ENCODE results near the gene ATP8A2.
"Not testable (repeated sequence)": the region's sequence is repeated elsewhere in the genome, so short reads cannot be mapped to it uniquely, and the experiment has no call there.

The ATP8A2 gene

DNA sequence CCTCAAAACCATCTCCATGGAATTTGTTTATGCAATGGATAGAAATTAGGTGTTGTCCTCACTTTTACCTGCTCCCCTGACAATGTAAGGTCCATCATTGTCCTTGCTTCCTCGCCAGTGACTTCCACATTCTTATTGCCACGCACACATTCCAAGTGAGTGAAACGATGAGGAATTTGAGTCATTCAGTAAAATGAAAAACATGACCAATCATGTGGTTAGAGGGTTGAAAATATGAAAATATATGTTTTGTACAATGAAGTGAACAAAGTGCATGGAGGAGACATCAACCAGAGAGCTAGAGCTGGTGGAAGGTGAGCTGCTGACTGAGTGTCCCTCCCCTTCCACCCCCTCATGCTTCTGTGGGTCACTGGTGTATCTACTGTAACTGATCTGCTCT, 91.7 kb downstream of the ATP8A2 start:
- DNase-seq (ENCODE audit: low read depth in 3 of 3) = no peak

DNA sequence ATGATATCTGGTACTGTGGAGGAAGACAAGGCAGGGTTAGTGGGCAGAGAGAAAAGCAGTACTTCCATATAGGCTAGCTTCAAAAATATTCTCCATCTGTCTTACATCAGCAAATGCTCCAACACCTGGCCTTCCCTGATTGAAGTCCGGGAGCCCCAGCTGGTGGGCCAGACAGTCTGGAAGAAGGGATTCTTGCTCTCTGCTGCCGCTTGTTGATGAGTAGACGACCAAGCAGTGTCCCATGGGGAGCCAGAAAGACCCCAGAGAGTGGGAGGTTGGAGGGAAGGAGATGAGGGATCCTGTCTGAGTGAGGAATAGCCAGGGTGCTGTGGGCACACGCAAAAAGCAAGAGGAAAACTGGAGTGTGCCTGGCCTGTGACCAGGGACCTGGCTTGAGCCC, 95.1 kb downstream of the ATP8A2 start:
- DNase-seq (ENCODE audit: low read depth in 3 of 3) = no peak

DNA sequence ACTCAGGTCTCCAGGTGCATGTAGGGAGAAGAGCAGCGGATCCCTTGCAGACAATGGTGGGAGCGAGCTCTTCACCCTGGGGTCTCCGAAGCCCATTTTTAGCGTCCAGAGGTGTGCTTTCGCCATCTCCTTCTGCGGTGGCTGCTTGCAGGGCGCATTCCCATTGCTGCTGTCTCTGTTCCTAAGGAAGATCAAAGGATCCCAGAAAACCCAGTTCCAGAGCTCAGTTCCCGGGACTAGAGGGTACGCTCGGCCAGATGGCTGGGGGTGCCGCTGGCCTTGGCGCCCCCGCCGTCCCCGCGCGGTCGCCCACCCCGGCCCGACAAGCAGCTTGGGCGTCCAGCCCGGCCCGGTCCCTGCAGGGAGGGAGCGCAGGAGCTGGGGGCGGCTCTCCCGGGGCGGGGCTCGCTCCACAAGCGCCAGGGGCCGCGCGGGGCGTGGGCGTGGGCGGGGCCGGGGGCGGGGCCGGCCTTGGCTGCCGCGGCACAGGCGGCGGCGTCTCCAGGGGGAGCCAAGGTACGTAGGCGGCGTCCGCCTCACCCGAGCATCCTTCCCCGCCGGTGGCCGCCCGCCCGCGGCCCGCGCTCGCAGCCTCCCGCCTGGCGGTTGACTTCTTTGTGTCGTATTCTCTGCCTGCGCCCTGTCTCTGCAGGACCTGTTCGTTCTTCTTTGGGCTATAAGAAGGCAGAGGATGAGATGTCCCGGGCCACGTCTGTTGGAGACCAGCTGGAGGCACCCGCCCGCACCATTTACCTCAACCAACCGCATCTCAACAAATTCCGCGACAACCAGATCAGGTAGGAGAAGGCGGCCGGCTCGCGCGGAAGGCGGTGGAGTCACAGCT, 96.8 kb downstream of the ATP8A2 start:
- no peak for DNase-seq (ENCODE audit: low read depth in 3 of 3)

DNA sequence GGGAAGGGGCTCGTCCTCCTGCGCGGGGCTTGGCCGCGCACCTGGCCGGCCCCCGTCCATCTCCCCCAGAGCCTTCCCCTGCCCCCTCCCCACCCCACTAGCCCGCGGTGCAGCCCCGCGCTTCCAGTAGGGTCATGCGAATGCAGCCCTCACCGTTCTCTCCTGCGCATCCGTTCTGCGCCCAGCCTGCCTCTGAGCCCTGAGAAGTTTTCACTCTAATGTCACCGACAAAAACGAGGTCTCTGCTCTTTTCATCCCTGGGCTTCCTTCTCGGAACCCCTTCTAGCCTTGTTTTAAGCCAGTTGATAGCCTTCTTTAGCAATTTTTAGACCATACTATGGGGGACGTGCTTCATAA, 97.4 kb downstream of the ATP8A2 start:
- no peak for DNase-seq (ENCODE audit: low read depth in 3 of 3)

DNA sequence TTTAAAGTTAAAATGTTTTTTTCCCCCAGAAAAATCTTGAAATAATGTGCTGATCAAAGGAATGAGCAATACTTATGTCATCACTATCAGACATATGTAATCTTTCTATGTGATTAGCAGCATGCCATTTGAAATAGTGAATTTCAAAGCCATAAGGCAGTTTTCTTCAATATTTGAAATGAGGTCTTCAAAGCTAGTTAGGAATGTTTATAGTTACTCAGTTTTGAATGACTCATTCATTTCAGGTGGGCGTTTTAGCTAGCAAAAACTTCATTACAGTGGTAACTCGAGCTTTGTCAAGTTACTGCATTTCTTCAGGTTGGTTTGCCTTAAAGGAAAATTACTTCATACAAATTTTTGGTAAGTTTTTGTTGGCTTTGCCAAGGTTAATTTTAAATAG, 102.1 kb downstream of the ATP8A2 start:
- no peak for DNase-seq (ENCODE audit: low read depth in 3 of 3)

DNA sequence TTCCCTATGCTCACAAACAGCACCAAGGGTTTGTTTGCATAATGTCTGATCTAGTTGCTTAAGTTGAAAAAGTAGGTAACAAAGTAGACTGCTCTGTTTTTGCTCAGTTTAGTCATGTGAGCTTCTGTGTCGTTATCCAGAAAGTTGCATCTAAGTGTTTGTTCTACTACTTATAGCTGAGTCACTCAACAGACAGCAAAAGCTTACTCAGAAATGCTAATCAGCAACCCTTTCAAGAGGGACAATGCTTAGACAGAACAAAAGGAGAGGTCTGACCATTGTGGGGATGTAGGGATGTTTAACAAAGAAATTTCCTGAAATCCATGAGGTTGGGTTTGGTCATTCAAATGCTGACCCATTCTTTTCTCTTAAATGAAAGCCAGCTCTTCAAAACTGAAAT, 106.4 kb downstream of the ATP8A2 start:
- no peak for DNase-seq (ENCODE audit: low read depth in 3 of 3)

DNA sequence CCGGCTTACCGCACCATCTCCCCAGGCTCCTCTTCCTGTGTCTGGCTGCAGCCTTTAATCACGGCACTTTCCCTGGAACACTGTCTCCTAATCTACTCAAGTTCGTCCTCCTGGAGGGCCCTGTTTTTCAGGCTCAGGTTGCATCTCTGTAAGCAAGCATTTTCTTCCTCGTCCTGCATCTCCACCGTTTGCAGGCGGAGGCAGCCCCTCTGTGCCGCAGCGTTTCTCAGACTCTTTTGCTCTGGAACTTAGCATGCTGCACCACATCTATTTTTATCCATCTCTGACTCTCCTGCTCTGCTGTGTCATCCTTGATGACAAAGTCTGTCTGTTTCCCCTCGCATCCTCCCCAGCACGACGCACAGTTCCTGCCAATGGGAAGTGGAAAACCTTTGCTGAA, 117.5 kb downstream of the ATP8A2 start:
- no peak for DNase-seq (ENCODE audit: low read depth in 3 of 3)

DNA sequence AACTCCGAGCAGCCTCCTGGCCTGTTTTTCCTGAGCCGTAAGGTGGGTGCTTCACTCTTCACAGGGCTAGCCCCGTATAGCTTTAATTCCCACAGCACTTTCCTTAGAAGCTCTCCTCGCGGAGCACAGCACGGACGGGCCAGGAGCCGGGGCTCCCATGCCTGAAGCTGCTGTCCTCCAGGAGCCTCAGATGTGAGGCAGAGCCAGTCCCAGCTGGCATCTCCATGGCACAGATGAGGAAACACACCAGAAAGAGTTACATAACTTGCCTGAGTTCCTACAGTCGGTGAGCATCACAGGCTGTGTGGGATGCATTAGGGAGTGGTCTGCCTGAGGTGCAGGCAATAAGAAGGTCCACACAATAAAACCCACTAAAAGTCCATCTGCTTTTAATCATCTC, 118.5 kb downstream of the ATP8A2 start:
- DNase-seq (ENCODE audit: low read depth in 3 of 3) = no peak

DNA sequence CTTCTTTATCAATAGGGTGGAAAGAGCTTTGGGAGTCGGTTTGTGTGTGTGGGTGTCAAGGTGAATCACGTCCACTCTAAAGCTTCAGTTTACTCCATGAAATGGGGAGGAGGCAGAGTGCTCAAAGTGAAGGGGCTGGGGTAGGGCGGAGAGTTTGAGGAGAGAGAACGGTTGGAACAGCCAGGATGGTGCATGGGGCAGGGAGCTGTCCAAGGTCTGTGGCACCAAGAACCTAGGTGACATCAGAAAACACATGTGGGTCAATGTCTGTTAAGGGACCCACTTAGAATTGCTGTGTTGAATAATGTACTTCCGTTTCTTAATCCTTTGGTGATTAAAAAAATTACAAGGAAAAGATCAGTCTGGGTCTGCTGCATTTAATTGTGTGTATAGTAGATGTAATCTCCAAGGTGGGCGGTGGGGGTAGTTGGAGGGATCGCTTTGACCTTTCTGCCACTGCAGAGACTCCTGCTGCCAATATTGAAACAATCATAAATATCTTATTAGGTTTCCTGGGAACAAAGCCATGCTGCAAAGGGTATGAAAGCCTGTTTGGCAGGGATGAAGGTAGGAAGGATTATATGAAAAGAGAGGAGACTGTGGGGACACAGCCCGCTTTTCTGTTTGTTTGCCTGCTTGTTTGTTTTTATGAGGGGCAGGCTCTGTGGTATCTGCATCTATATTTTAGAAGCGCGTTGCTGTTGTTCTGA, 122.3 kb downstream of the ATP8A2 start:
- no peak for DNase-seq (ENCODE audit: low read depth in 3 of 3)

DNA sequence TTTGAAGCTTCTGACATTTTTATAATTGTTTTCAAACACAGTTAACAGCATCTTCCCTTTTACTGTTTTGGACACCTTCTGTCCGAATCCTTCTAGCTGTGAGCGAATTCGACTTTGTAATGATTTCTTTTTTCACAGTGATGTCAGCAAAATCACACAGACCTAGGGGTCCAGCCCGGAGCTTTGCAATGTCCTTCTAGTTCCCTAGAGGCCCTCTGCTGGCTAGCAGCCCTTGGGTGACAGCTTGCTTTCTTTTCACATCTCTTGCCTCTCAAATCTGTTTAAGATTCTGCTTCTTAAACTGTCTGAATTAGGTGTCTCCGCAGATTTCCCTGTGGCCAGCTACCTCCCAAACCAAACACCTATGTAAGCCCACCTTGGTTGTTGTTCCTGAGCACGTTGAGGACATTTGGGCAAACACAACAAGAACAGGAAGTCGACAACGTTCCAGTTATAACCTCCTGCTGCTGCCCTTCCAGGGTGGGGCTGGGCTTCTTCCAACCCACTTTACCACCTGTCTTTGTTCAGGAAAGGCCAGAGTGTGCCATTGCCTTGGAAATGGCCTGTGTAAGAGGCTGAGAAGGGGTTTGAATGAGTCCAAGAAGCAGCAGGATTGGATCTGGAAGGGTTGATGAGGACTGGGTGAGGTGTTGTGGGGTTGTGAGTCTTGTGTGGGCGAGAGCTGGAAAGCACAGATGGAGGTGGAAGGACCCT, 123.1 kb downstream of the ATP8A2 start:
- DNase-seq (ENCODE audit: low read depth in 3 of 3) = no peak

DNA sequence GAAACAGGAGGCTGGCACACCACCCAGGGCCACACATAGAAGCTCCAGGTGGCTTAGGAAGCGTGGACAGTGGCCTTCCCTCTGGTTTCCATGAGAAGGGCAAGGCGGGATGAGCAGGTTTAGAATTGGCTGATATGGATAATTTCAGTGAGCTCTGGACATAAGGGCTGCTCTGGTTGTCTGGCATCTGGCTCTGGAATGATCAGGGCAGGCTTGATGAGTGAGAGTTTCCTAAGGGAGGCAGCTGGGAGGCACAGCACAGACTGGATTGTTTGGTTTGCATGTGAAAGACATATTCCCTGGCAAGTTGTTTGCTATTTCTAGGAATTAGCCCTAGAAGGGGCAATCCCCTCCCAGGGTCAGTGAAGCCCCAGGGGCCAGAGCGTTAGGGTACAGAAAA, 129.5 kb downstream of the ATP8A2 start:
- no peak for DNase-seq (ENCODE audit: low read depth in 3 of 3)

DNA sequence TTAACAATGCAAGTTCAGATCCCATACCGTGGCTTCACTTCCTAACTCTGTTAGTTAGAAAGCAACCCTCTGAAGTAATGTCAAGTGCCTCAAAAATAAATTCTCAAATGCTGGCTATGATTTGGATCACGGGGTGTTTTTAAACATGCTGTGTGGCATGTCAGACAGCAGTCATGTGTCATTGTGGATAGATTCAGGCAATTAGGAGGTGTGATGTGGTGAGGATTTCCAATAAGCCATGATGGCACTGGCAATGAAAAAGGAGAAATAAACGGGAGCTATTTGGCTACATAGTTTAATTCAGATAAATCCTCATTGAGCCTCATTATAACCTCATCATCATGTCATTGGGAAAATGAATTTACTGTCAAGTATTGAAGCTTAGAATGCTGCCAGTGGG, 130.3 kb downstream of the ATP8A2 start:
- no peak for DNase-seq (ENCODE audit: low read depth in 3 of 3)

DNA sequence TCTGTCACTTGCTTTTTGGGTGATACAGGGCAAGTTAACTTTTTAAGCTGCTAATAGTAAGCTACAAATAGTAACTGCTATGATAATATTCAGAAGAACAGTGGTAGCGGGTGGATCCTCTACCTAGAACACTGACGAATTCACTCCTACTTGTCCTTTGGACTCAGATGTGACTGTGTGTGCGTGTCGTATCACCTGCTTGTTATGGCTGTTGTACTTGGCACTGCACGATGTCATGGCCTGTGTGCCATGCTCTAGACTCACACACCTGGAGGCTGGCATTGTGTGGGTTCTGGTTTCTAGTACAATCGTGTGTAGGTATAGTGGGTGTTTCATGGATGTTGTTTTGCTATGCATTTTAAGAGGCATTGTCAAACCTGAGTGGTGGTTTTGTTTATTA, 130.8 kb downstream of the ATP8A2 start:
- no peak for DNase-seq (ENCODE audit: low read depth in 3 of 3)

DNA sequence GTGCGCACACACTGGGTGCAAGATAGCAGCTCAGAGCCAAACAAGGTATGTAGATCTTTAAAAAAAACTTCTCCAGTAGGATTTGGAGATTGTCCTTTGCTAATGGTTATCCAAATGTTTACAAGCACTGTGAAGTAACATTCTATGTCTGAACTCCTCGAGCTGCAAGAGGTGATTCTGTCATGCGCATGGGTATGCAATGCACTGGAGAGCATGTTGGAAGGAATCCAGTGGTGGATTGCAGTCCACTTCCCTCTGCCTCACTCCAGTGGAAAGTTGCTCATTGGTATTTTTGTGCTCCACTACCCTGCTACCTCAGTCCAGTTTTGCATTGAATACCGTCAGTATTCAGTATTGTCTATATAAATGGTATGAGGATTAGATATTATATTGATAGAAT, 132.1 kb downstream of the ATP8A2 start:
- no peak for DNase-seq (ENCODE audit: low read depth in 3 of 3)

DNA sequence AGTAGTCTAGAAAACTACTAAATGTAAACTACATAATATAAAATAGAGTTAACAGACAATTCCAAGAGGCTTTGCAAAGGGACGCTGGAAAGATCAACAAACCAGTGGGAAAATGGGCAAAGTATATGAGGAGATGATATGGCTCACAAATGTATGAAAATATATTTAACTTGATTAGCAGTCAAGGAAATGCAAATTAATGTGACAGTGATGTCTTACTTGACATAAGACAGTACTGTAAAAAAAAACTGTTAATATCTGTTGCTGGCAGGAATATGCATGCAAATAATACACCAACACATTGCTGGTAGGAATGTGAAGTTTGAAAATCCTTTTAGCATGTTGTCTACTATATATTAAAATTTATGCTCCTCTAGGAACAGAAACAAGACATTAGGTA, 136.1 kb downstream of the ATP8A2 start:
- DNase-seq (ENCODE audit: low read depth in 3 of 3) = no peak

DNA sequence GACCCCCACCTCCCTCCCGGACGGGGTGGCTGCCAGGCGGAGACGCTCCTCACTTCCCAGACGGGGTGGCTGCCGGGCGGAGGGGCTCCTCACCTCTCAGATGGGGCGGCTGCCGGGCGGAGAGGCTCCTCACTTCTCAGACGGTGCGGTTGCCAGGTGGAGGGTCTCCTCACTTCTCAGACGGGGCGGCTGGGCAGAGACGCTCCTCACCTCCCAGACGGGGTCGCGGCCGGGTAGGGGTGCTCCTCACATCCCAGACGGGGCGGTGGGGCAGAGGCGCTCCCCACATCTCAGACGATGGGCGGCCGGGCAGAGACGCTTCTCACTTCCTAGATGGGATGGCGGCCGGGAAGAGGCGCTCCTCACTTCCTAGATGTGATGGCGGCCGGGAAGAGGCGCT, 141.3 kb downstream of the ATP8A2 start:
- not testable (repeated sequence) for DNase-seq (ENCODE audit: low read depth in 3 of 3)

DNA sequence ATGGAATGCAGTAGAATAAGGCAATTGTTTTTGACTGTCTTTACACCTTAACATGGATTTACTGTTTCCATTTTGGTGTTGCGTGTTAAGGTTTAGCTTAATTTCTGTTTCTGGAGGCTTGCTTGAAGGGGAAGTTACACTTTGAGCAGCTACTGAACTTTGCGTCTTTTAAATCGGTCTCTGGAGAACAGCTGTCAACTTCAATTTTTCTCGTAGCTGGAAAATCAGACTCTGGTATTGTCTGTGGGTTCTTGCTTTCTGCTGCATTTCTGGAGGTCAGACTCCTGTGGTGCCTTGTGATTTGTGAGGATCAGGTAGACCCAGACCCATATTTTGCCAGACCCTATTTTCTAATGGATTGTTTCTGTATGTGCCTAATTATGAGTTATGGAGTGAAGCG, 146.7 kb downstream of the ATP8A2 start:
- no peak for DNase-seq (ENCODE audit: low read depth in 3 of 3)

DNA sequence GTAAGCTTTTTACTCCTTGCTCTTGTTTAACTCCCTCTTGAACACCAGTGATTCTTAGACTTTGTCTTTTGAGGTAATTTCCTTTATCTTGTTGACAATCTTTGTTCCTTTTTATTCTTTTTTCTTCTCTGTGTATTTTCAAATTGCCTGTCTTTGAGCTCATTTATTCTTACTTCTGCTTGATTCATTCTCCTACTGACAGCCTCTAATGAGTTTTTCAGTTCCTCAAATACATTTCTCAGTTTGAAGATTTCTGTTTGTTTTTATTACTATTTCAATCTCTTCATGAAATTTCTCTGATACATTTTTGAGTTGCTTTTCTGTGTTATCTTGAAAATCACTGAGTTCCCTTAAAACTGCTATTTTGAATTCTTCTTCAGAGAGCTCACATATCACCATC, 154.1 kb downstream of the ATP8A2 start:
- DNase-seq (ENCODE audit: low read depth in 3 of 3) = no peak

DNA sequence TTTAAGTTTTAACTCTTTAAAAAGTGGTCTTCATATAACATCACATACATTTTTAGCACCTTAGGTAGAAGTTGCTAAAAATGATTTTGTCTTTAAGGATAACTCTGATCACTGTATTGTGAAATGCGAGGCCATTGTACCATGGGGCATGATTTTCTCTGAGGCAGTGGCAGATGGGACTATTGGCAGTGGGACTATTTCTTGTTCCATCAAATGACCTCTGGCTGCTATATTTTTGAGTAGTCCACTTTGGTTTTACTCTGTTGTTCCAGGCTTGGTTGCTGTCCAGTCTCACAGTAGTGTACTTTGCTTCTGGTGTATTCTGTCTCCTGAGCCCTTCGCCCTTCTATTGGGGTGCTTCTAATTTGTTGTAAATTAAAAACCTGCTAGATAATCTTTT, 156.5 kb downstream of the ATP8A2 start:
- no peak for DNase-seq (ENCODE audit: low read depth in 3 of 3)

DNA sequence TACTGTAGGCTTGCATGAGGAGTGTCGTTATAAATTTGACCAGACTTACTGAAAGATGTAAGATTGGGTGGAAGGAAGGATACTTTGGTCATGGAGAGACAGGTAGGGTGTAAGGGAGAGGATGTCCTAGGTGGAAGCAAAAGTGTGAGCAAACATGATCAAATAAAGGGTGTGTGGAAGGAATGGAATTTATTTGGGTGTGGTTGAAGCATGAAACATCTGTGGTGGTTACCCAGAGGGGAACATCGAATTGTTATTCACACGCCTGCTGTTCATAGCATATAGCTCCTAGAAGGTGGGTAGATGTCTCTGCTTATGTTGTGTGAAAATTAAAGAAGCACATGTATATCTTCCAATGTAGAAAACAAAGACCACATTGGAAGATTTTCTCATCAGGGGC, 157.7 kb downstream of the ATP8A2 start:
- DNase-seq (ENCODE audit: low read depth in 3 of 3) = no peak

DNA sequence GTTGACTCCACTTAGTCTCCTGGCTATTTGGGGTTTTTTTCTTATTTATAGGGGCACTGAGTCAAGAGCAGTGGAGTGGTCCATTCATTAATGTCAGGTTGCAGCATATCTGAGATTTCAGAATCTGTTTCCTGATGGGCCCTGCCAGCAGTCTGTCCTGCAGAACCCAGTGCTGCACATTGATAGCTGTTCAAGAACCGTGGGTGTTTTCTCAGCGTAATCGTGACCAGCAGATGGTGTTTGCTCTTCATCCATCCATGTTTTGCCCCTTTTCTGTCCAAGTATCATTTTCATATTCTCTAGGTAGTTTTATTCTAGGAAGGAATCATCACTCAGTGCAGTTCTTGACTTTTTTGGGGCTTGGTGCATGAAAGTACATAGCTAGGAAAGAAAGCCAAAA, 166.5 kb downstream of the ATP8A2 start:
- no peak for DNase-seq (ENCODE audit: low read depth in 3 of 3)

DNA sequence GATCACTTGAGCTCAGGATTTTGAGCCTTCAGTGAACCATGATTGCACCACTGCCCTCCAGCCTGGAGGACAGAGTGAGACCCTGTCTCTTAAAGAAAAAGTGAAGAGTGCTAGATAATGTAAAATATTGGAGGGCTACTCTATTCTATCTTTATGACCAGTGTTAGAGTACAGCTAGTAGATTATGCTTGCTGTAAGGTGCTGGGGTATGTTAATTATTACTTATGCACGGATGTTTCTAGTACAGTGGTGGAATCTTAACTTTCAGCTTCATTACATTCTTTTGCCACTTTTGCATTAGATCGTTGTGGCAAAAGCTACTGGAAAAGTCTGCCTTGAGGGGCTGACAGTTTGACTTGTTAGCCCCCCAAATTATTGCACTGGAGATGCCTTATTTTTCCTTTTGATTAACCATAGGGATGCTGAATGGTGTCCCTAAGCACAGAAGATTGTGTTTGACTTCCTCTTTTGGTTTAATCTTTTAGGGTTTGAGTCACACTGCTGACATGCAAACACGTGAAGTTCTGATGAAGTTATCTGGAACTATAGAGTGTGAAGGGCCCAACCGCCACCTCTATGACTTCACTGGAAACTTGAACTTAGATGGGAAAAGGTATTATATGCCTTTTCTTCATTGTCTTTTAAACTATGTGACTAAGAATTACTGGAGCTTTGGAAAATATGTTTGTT, 169.8 kb downstream of the ATP8A2 start:
- DNase-seq (ENCODE audit: low read depth in 3 of 3) = no peak
